DMS53 treated with DMSO at 0.1 percent for 48 hours (cell line): Measurements from ENCODE around the gene PLCB1.

ENCODE experiments used
- DNase-seq: peaks from one replicate; lab custom pipeline; 2025; ENCODE audit not compliant: unreplicated experiment; lab: John Stamatoyannopoulos, UW

PLCB1 gene

DNA sequence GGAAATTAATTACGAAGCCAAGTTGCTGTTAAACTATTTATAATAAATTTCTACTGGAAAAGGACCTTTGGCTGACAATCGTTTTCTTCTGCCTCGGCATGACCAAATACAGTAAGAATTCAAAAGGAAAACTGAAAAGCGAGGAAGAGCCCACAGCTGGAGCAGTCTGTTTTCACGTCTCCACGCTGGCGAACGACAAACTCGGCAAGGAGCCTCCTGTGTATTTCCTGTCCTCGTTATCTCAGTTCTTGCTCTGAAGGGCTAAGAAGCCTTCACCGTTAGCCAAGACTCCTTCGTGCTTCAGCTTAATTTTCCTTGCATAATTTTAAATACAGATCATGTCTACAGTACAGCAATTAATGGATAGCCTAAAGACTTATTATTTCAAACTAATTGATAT is 722.5 kb downstream of the PLCB1 start:
- DNase-seq = no peak

DNA sequence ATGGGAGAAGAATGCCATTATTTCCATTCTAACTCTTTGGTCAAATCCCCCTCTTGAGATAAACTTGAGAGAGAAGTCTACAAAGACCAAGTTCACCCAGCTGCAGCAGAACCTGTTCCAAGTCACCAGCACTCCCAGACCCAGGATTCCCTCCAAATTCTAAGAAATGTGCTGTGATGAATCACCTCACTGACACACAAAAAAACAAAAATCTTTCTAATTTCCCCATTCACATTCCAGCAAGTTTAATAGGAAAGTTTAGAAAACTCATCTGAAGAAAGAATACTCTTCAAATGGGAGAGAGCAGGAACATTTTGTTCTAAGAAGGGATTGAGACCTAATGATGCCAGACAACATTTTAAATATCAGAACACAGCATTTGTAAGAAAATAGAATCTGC is 723.2 kb downstream of the PLCB1 start:
- no peak for DNase-seq

DNA sequence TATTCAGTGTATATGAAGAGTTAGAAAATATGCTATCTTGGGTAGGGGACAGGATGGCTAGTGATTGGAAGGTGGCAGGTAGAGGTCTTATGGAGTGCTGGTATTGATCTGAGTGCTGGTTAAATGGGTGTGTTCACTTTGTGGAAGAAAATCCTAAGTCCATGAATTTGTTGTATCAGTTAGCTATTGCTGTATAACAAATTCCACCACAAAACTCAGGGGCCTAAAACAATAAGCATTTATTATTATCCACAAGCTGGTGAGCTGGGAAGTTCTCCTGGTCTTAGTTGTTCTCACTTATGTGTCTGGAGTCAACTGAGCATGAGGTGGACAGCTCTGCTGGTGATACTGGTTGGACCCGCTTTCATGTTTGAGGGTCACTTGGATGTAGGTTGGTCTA is 724.6 kb downstream of the PLCB1 start:
- no peak for DNase-seq

DNA sequence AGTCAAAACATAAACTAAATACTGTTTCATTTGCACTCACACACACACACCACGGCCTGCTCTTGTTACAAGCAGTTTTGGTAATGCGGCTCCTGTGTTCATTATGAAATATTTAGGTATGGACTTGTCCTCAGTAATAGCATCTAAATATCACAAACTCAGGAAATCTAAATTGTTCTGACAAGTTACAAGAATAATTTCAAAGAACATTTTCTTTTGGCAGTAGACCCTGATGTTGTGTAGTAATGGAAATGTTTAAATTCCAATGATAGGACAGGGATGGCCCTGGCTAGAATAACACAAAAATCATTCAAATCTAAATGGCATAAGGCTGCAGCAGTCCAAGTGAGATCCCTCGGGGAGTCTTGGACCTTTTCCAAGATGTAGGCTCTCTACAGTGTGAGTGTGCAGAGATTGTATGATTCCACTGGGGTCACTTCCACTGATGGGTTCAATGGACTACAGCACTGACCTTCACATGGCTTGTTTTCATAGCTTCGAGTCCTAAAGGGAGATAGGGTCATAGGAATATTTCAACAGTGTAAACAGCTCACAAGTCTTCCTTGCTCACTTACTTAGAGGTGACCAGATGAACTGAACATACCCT is 726.2 kb downstream of the PLCB1 start:
- DNase-seq = no peak

DNA sequence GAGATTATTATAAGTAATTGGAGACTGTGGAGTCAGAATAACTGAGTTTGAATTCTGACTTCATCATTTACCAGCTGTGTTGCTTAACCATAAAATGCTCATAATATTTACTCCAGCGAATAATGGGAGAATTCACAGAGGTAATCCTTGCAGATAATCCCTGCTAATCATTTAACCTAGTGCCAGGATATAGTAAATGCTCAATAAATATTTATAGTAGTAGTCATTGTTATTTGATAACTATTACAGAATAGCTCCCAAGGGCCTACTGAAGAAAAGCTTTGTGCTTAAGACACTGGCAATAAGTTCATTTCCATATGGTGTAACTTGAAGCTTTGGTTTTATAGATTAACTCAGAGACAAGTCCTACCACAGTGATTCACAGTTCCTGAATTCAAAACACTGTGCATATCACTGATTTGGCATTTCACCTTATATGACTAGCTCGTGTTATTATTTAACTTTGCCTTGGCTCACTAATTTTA is 728.0 kb downstream of the PLCB1 start:
- no peak for DNase-seq

DNA sequence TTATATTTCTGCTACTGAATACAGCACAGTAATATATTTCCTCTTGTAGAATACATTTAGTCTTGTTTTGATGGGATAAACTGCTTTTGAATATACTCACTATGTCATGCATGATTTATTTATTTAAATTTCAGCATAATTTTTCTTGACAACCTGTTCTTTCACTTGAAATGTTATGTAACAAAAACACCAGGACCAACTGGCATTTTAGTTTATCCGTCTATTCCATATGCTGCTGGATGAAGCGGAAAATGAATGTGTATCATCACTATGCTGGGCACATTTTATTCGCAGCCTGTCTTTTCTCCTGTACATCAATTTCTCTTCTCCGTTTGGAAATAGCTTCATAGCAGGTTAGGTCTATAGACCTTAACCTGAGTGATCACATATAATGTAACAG is 730.0 kb downstream of the PLCB1 start:
- no peak for DNase-seq

DNA sequence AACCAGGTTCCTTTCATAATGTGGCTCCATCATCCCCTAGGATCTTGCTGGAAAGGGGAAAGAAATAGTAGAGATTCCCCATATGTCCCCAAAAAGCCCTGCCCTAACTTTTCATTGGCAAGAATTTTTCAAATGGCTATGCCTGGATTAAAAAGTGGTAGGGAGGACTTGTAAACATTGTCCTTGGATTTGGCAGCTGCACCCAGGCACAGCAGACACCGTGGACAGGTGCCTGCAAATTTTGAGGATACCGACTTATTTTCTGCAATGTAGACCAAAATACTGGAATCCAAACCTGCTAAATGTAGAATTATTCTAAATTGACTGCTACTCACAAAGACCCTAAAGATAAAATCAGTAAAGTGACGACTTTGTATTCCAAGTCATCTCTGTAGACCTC is 733.6 kb downstream of the PLCB1 start:
- no peak for DNase-seq

DNA sequence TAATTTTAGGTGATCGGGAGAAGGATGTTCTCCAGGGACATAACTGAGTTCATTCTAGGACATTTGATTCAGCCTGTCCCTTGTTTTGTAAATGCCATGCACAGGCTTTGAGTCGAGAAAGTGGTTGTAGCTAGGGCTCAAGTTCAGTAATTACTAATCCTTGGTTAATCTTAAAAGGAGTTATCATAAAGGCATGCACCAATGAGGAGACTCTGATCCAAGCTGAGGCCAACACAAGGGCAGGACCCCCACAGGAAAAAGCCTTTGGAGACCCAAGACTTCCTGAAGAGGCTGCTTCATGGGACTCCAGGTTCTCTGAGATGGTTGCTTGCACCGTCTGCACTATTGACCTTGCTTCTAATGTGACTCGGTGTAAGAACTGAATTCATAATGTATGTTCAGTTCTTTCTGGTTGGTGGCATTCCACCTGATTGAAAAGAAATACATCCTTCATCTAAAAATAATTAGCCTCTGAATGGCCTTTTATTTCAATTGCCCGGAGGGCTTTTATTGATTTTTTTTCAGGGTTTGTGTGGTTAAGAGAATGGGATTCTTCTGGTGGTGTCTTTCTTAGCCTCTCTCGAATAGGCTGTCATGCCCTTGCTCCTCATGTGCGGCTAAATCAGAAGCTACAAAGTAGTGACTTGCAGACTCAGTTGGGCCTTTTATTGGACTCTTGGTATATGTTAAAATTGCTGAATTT is 735.1 kb downstream of the PLCB1 start:
- no peak for DNase-seq

DNA sequence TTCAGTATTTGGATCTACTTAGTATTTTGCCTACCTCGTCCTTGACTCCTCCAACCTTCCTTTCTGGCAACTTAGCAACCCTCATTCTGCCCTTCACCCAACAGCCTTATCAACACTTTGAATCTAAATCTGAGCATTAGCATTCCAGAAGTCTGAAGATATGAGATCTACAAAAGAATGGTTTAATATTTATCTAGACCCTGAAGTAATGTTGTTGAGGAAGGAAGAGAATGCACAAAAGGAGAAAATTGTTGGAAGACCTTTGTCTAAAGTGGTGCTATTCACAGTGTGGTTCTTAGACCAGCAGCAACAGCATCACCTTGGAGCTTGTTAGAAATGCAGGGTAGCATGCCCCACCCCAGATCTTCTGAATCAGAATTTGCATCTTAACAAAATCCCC is 738.6 kb downstream of the PLCB1 start:
- no peak for DNase-seq

DNA sequence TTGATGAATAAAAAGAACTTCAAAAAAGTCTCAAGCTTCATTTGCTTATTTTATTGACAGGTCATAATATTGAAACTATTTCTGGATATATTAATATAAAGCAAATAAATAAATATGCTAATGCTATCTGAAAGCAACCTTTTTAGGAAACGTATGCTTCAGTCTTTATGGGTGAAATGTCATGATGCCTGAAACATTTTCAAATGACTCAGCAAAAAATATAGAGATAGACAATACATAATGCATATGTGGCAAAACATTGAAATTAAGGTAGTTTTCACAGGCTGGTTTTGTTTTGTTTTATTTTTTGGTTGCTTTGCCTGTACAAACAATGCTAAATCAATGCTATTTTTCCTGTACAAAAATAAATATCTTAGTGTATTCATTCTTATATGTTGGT is 742.4 kb downstream of the PLCB1 start:
- no peak for DNase-seq

DNA sequence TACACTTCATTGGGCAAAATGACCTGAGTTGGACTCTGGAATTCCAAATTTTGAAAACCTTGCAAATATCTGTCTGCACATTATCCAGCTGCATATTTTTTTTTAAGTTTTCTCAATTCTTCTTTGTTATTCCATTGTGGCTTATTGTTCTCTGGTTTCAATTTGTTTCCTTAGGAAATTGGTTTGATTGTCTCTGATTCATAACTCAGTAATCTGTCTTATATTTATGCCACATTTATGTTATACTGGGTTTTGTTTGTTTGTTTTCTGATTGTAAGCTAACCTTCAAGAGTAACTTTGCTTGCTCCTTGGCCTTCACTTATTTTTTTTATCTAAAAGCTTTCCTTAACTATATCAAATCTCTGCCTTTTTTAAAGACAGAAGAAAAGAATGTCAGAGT is 743.5 kb downstream of the PLCB1 start:
- no peak for DNase-seq

DNA sequence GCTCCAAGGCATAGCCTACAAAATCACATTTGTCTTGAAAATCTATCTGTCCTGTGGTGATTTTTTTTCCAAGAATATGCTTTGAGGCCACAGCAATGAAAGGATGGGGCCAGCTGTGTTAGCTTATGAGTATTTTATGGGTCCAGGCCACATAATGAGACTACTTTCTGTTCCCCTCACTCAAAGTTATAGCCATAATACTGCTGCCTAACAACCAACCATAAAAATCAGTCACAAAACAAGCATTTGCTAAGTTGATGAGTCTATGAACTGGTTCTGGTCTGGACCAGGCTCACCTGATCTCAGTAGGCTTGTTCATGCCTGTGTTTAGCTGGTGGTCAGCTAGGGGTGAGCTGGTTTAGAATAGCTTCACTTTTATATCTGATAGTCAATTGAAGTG is 744.3 kb downstream of the PLCB1 start:
- no peak for DNase-seq

DNA sequence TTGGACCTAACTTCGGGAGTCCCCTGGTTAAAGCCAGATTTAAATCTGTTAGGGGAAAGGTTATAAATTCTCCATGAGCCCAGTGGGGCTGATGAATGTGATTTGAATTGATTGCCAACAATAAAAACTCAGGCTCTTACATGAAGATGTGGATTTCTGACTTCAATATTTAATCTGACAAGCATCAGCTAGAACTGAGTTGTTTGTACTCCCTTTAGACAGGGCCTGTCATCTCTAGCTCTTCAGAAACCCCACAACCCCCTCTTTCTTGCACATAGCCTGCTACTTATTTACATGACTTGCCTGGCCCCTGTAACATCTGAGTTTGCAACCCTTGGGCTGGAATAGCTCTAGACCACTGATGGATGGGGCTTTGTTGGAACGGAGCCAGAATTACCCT is 745.2 kb downstream of the PLCB1 start:
- no peak for DNase-seq

DNA sequence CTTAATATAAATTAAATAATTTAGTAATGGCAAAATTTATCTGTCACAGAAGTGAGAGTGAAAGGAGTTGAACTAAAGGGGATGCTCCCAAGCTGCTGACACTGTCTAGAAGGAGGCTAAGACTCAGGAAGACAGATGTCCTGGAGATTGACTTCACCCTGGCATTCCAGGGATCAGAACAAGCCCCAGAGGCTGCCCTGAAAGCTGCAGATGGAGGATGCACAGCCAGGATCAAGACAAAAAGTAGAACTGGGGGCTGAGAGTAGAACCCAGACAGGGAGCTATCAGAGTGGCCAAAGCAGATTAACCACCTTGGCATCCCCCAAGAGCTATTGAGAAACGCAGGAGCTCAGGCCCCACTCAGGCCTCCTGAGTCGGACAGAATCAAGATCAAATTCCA is 747.6 kb downstream of the PLCB1 start:
- DNase-seq = no peak

DNA sequence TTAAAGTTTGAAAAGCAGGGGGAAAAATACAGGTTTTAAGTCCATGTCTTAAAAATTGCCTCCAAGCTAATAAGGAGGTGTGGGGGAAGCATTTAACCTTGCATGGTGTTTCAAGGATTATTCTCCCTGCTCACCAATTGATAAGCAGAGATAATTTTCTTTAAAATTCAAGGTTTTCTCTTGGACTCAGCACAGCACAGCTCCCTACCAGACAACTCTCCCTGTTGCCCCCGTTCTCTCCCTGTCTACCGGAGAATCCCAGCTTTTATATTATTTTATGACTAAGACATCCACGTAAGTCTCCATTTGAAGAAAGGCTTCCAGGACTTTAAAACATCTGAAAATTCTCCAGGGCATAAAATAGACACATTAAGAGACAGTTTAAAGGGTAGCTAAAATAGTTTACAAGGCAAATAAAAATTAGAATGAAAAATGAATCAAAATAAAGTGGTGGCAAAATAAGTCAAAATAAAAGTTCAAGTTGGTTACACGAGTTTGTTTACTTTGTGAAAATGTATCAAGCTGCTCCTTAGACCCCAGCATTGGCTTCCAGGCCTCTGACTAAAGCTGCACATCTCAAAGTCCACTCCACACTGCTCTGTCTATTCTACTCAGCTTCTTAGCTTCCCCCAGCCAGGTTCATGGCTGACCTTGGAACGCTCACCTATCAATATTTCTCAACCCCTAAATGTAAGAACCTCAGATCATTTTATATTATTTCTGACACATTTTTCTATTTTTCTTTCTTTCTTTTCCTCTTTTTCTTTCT is 748.2 kb downstream of the PLCB1 start:
- DNase-seq = no peak

DNA sequence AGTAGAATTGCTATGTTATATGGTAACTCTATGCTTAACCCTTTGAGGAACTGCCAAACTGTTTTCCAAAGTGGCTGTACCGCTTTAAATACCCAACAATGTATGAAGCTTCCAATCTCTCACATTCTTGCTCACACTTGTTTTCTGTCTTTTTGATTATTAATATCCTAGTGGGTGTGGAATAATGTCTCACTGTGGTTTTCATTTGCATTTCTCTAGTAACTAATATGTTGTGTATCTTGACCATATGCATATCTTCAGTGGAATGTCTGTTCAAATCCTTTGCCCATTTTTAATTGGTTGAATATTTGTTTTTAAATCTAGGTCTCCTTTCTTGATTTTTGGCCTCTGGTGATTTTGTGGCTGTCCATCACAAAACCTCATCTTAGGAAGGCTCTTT is 759.0 kb downstream of the PLCB1 start:
- no peak for DNase-seq

DNA sequence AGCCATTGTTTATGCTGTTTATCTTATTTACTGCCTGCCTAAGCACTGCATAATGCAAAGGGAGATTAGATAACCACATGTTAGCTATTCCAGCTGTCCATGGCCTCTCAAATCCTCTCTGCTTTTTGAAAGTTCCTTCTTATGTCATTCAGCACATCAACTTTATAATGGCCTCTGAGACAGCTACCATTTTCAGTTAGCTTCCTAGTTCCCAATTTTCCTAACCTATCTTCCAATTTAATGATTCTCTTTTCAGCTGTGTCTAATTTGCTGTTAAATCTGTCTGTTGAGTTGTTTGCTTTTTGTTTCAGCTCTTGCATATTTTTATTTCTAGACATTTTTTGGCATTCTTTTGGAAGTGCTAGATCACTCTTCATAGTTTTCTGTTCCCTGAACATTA is 763.4 kb downstream of the PLCB1 start:
- no peak for DNase-seq

DNA sequence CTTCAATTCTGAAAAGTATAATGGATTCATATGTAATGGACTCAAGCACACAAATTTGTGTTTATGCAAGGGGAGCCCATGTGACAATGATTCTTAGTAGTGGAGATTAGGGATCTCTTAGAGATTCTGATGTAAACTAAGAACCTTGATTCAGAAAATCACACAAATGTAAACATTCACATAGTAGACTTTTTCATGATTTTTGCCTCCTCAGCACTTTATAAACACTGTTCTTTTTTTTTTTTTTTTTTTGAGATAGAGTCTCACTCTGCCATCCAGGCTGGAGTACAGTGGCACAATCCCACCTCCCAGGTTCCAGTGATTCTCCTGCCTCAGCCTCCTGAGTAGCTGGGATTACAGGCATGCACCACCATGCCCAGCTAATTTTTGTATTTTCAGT is 766.8 kb downstream of the PLCB1 start:
- no peak for DNase-seq

DNA sequence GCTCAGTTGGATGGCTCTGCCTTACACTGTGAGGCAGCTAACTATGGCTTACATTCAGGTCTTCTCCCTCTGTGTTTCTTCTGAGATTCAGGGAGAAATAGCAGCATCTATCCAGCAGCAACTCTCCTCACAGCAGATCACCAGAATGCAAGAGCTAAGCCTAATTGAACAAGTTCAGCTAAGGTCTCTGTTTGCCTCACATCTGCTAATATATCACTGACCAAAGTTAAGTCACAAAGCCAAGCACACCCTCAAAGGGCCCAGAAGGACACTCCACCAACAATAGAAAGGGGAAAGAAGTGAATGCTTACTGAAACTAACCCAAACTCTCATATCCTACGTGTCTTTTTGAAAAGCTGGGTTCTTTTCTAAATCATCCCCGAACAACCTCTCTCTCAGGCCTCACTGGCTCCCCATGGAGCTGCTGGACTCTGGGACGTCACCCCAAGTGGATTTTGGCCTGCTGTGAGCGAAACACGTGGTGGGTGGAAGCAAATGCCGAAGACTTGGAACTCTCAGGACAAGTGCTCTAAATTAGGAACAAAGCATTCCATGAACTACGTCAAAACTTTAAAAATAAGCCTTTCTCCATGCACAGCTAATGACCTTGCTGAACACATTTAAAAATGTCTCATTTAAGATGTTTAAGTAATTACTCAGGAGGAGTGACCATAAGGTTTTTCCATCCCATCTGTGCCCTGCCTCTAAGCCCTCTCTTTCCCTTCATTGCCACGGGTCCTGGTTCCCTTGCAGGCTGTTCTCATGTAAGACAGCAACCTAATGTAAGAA is 769.4 kb downstream of the PLCB1 start:
- DNase-seq = no peak

DNA sequence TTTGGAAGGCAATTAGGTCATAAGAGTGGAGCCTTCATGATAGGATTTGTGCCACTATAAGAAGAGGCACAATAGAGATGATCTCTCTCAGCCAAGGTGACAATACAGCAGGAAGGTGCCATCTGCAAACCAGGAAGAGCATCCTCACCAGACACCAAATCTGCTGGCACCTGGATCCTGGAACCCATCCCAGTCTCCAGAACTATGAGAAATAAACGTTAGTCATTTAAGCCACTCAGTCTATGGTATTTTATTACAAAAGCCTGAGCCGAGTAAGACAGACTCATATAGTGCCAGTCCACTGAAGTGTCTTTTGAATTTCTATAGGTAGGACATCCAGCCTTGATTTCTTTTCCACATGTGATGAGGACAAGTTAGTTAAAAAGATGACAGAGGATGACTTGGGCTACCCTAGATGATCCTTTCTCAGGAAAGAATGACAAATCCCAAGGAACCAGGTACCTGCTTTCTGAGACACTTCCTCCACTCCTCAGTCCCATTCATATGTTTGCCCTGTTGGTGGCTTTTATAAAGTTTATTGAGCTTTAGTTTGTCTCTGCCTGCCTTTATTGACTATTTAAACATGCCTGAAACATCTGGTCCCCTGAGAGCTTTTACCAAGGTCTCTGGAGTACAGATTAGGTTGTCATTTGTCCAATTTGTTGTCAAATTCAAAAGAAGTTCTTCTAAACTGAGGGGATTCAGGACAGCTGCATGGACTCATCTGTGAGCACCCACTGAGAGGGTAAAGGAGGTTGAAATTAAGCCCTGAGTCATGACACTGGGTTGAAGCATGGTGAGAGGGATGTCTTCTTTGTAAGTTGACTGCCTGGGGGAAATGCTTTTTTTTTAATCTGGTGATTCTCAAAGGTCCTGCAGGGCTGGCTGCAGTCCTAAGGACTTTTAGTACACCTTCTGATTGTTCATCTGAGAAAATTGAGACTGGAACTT is 771.9 kb downstream of the PLCB1 start:
- DNase-seq = no peak
